Measurements from ENCODE around the gene KCNH8.

Gene KCNH8

GRCh38 chr3:19439944-19440343 is 291.6 kb downstream of the KCNH8 start:
- no peak for TF ChIP-seq CTCF (conservative IDR thresholded peaks at IDR 0.05; ENCODE audit: control insufficient read depth, insufficient read depth, low read depth, low read length)
- no peak for DNase-seq (ENCODE audit: low read depth)
- H3K4me3 ChIP-seq (ENCODE audit: control insufficient read depth, low read depth, low read length), result no peak overlapping the region

- DNase-seq (ENCODE audit: low read depth), result no peak
- no peak overlapping the region for H3K4me3 ChIP-seq (ENCODE audit: control insufficient read depth, low read depth, low read length)
- no peak for TF ChIP-seq CTCF (conservative IDR thresholded peaks at IDR 0.05; ENCODE audit: control insufficient read depth, insufficient read depth, low read depth, low read length)
These were observed 297.8 kb downstream of the KCNH8 start for GRCh38 chr3:19446138-19446537.

GRCh38 chr3:19446687-19447086 is 298.4 kb downstream of the KCNH8 start:
- TF ChIP-seq CTCF (conservative IDR thresholded peaks at IDR 0.05; ENCODE audit: control insufficient read depth, insufficient read depth, low read depth, low read length), result no peak
- DNase-seq (ENCODE audit: low read depth), result no peak
- no peak overlapping the region for H3K4me3 ChIP-seq (ENCODE audit: control insufficient read depth, low read depth, low read length)

GRCh38 chr3:19455546-19455945 is 307.2 kb downstream of the KCNH8 start:
- no peak for TF ChIP-seq CTCF (conservative IDR thresholded peaks at IDR 0.05; ENCODE audit: control insufficient read depth, insufficient read depth, low read depth, low read length)
- H3K4me3 ChIP-seq (ENCODE audit: control insufficient read depth, low read depth, low read length), result no peak overlapping the region
- DNase-seq (ENCODE audit: low read depth), result no peak

GRCh38 chr3:19456738-19457137 is 308.4 kb downstream of the KCNH8 start:
- TF ChIP-seq CTCF (conservative IDR thresholded peaks at IDR 0.05; ENCODE audit: control insufficient read depth, insufficient read depth, low read depth, low read length), result no peak
- no peak for DNase-seq (ENCODE audit: low read depth)
- no peak overlapping the region for H3K4me3 ChIP-seq (ENCODE audit: control insufficient read depth, low read depth, low read length)

- no peak for TF ChIP-seq CTCF (conservative IDR thresholded peaks at IDR 0.05; ENCODE audit: control insufficient read depth, insufficient read depth, low read depth, low read length)
- DNase-seq (ENCODE audit: low read depth), result no peak
These were observed 309.1 kb downstream of the KCNH8 start for GRCh38 chr3:19457449-19457848.

GRCh38 chr3:19467761-19468160 is 319.5 kb downstream of the KCNH8 start:
- no peak overlapping the region for H3K4me3 ChIP-seq (ENCODE audit: control insufficient read depth, low read depth, low read length)
- no peak for DNase-seq (ENCODE audit: low read depth)
- no peak for TF ChIP-seq CTCF (conservative IDR thresholded peaks at IDR 0.05; ENCODE audit: control insufficient read depth, insufficient read depth, low read depth, low read length)

More at GRCh38 chr3:19457449-19457848, 309.1 kb downstream of the KCNH8 start:
- H3K4me3 ChIP-seq (ENCODE audit: control insufficient read depth, low read depth, low read length), result no peak overlapping the region

Measured in fibroblast of mammary gland (primary cell).